IMR-90 (cell line): ENCODE data around the gene SLC66A1. TPM values are rescaled to one million over a fixed set of nuclear protein-coding genes. Genes with fewer than 3 reads are reported as not detected.

Experiments used
- ATAC-seq: fragments of 200-7000 bp; cut with Tn5 transposase; 2 replicates; pipeline ENCODE4 v1.9.1; 2020; ENCODE audit warnings: low read depth, mild to moderate bottlenecking, moderate library complexity
- BruUV-seq: library from RNA; stranded (reverse); fragments of 400-500 nt; replicated peaks from 2 replicates; lab custom pipeline; 2021; lab: Mats Ljungman, UMichigan
- CTCF ChIA-PET: fragments of 300-600 bp; formaldehyde crosslinking; extraction: SDS; loops from one replicate; lab custom pipeline; 2021; ENCODE audit warnings: antibody characterized with exemption; lab: Yijun Ruan, JAX
- POLR2A ChIA-PET: fragments of 300-600 bp; sonication (Branson Sonifier 250); formaldehyde crosslinking; loops from one replicate; lab custom pipeline; 2022; ENCODE audit warnings: antibody characterized with exemption; ENCODE audit not compliant: unreplicated experiment; lab: Charles Lee
- DNase-seq: peaks from one replicate; pipeline ENCODE4 v3.0.0; 2013
- H2AFZ ChIP-seq: replicated peaks from 2 replicates; pipeline ENCODE3; 2013; ENCODE audit warnings: low read length, mild to moderate bottlenecking; ENCODE audit not compliant: poor library complexity
- H2AK5ac ChIP-seq: 2 replicates; pipeline ENCODE4 v1.6.1; 2013; ENCODE audit warnings: low read depth, low read length, inconsistent platforms
- H2AK9ac ChIP-seq: replicated peaks from 2 replicates; pipeline ENCODE3; 2013; ENCODE audit warnings: mild to moderate bottlenecking, low read depth, low read length, moderate library complexity; ENCODE audit not compliant: poor library complexity
- H2BK120ac ChIP-seq: 2 replicates; pipeline ENCODE4 v1.6.1; 2013; ENCODE audit warnings: low read depth, low read length, inconsistent platforms
- H2BK15ac ChIP-seq: 3 replicates; pipeline ENCODE4 v1.6.1; 2013; ENCODE audit warnings: low read depth, low read length, inconsistent platforms
- H2BK20ac ChIP-seq: 2 replicates; pipeline ENCODE4 v1.6.1; 2013; ENCODE audit warnings: low read depth, mild to moderate bottlenecking, inconsistent platforms, low read length, moderate library complexity
- H2BK5ac ChIP-seq: 2 replicates; pipeline ENCODE4 v1.6.1; 2013; ENCODE audit warnings: mild to moderate bottlenecking, low read depth, low read length, inconsistent platforms; ENCODE audit not compliant: poor library complexity, severe bottlenecking
- H3K14ac ChIP-seq: replicated peaks from 2 replicates; pipeline ENCODE4 v1.6.1; 2013; ENCODE audit warnings: low read depth, low read length, inconsistent platforms
- H3K18ac ChIP-seq: 2 replicates; pipeline ENCODE4 v1.6.1; 2013; ENCODE audit warnings: low read depth, low read length, control low read depth
- H3K23ac ChIP-seq: 2 replicates; pipeline ENCODE4 v1.6.1; 2013; ENCODE audit warnings: low read depth, low read length, inconsistent platforms
- H3K27ac ChIP-seq: 2 replicates; pipeline ENCODE4 v1.5.1; 2013; ENCODE audit warnings: mild to moderate bottlenecking, control low read depth, low read length; ENCODE audit not compliant: insufficient read depth
- H3K27me3 ChIP-seq: 2 replicates; pipeline ENCODE4 v1.6.1; 2013; ENCODE audit warnings: low read length; ENCODE audit not compliant: control insufficient read depth, insufficient read depth
- H3K36me3 ChIP-seq: 2 replicates; pipeline ENCODE4 v1.6.1; 2013; ENCODE audit warnings: low read length, mixed read lengths; ENCODE audit not compliant: control insufficient read depth, insufficient read depth
- H3K4ac ChIP-seq: 2 replicates; pipeline ENCODE4 v1.6.1; 2013; ENCODE audit warnings: low read depth, low read length, inconsistent platforms
- H3K4me1 ChIP-seq: 2 replicates; pipeline ENCODE4 v1.6.1; 2013; ENCODE audit warnings: low read length, mixed read lengths; ENCODE audit not compliant: control insufficient read depth, insufficient read depth
- H3K4me2 ChIP-seq: 2 replicates; pipeline ENCODE4 v1.6.1; 2013; ENCODE audit warnings: low read depth, mild to moderate bottlenecking, control low read depth, low read length, moderate library complexity
- H3K4me3 ChIP-seq: 2 replicates; pipeline ENCODE4 v1.5.1; 2013; ENCODE audit warnings: low read depth, mild to moderate bottlenecking, control low read depth, low read length, moderate library complexity; ENCODE audit not compliant: insufficient read depth
- H3K56ac ChIP-seq: 2 replicates; pipeline ENCODE4 v1.6.1; 2013; ENCODE audit warnings: low read length, inconsistent platforms; ENCODE audit not compliant: insufficient read depth; ENCODE audit errors: extremely low read depth
- H3K79me1 ChIP-seq, 2 experiments: 2 replicates each; pipeline ENCODE4 v1.6.1; 2013; ENCODE audit warnings: low read length in 2 of 2, inconsistent platforms in 1 of 2, low read depth in 1 of 2
- H3K9ac ChIP-seq: 2 replicates; pipeline ENCODE4 v1.6.1; 2013; ENCODE audit warnings: low read depth, low read length, control low read depth
- H3K9me1 ChIP-seq: 2 replicates; pipeline ENCODE4 v1.6.1; 2013; ENCODE audit warnings: low read length, inconsistent platforms; ENCODE audit not compliant: insufficient read depth
- H3K9me3 ChIP-seq: 2 replicates; pipeline ENCODE4 v1.6.1; 2013; ENCODE audit warnings: low read length; ENCODE audit not compliant: control insufficient read depth, insufficient read depth
- H4K20me1 ChIP-seq: 2 replicates; pipeline ENCODE4 v1.6.1; 2013; ENCODE audit warnings: low read length, inconsistent platforms; ENCODE audit not compliant: insufficient read depth
- H4K5ac ChIP-seq: 2 replicates; pipeline ENCODE4 v1.6.1; 2013; ENCODE audit warnings: mild to moderate bottlenecking, low read depth, low read length, control low read depth
- H4K8ac ChIP-seq, 2 experiments: 2 replicates each; pipeline ENCODE4 v1.6.1; 2013; ENCODE audit warnings: low read depth in 2 of 2, low read length in 2 of 2, control low read depth in 1 of 2, inconsistent platforms in 1 of 2
- H4K91ac ChIP-seq: 2 replicates; pipeline ENCODE4 v1.6.1; 2013; ENCODE audit warnings: low read depth, low read length, inconsistent platforms; ENCODE audit not compliant: insufficient read depth
- CHD1 ChIP-seq: IDR thresholded peaks from 2 replicates; pipeline ENCODE4 v1.6.1; 2012; ENCODE audit warnings: low read depth, low read length, improper control_type of control experiment
- MXI1 ChIP-seq: IDR thresholded peaks from 2 replicates; pipeline ENCODE4 v1.6.1; 2012; ENCODE audit warnings: low read depth, mild to moderate bottlenecking, low read length, moderate library complexity, borderline replicate concordance
- POLR2A ChIP-seq: IDR thresholded peaks from 2 replicates; pipeline ENCODE4 v1.6.1; 2012; ENCODE audit warnings: mild to moderate bottlenecking, low read depth, low read length
- RAD21 ChIP-seq: IDR thresholded peaks from 2 replicates; pipeline ENCODE4 v1.6.1; 2012; ENCODE audit warnings: low read length, improper control_type of control experiment
- RCOR1 ChIP-seq: IDR thresholded peaks from 2 replicates; pipeline ENCODE4 v1.6.1; 2012; ENCODE audit warnings: mild to moderate bottlenecking, low read length, improper control_type of control experiment; ENCODE audit not compliant: insufficient replicate concordance
- WGBS, 2 experiments: methylation state at CpG; one replicate each; pipeline versions ENCODE4 v1.1.5 to v1.1.7; 2013; ENCODE audit warnings: missing lambda C conversion rate in 2 of 2; ENCODE audit not compliant: insufficient read length in 1 of 2; ENCODE audit errors: extremely low coverage in 2 of 2; 5-methylcytosine and 5-hydroxymethylcytosine counted together
- dilution Hi-C: fragments of 300-500 bp; cut with HindIII; formaldehyde crosslinking; loops from one replicate; pipeline ENCODE4 v1.14.3; 2018; ENCODE audit warnings: low sequenced_read_pairs; ENCODE audit not compliant: unreplicated experiment
- in situ Hi-C: fragments of 300-500 bp; cut with MboI; formaldehyde crosslinking; loops from 3 replicates; pipeline ENCODE4 v1.14.3; 2019; ENCODE audit warnings: low sequenced_read_pairs, inconsistent platforms, mixed read lengths
- intact Hi-C: fragments of 100-400 bp; cut with micrococcal nuclease; formaldehyde crosslinking; loops from 2 replicates; pipeline ENCODE4 v1.10.0; 2022
- polyA plus RNA-seq, 3 experiments: library from polyadenylated mRNA; depleted of rRNA; stranded (reverse); fragments of >200 nt; gene quantifications; 2 replicates each; pipeline ENCODE4 v1.2.3, GENCODE V29; 2012; ENCODE audit warnings: low replicate concordance in 1 of 3
- total RNA-seq: library from RNA; depleted of rRNA; stranded (reverse); fragments of >200 nt; gene quantifications from 2 replicates; pipeline ENCODE4 v1.2.3, GENCODE V29; 2012
- TF ChIP-seq, protein P1 (sequence below): fragments of 150-350 bp; IDR thresholded peaks from 2 replicates; pipeline ENCODE4 v1.6.1; 2017; ENCODE audit warnings: mild to moderate bottlenecking, antibody characterized with exemption, low read length, low read depth

Gene SLC66A1
- total and polyA plus RNA-seq, 2 of the 4 experiments (the other 2 are of a cell fraction): 6.8 to 18.9 TPM

GRCh38 chr1:19375631-19376400, 63.7 kb downstream of the SLC66A1 start:
- no peak overlapping the region for H4K5ac ChIP-seq
- no peaks in the 10 kb centered on the region for H3K27me3 ChIP-seq
- H3K4me1 ChIP-seq: no peaks in the 10 kb centered on the region
- no peak overlapping the region for H4K8ac ChIP-seq
- H4K20me1 ChIP-seq: peaks cover 53% of the 10 kb centered on the region
- BruUV-seq: no TSS peak
- no peak overlapping the region for H3K14ac ChIP-seq
- ATAC-seq (no peak), DNase-seq (no peak)
- no peak overlapping the region for H2AFZ ChIP-seq
- ChIA-PET POLR2A (no interaction called here), CTCF (interaction anchor here (1.3 kb wide), 1 partner anchor 15 kb away, joined by 7 read pairs; no protein-coding TSS in a partner anchor)
- H3K56ac ChIP-seq: no peak overlapping the region
- no peak overlapping the region for H2BK5ac ChIP-seq
- WGBS, 2 experiments: no CpG with 5 or more reads among the region's 6 CpGs
- intact Hi-C loops: no loop called here
- peaks cover 74% of the 10 kb centered on the region for H3K36me3 ChIP-seq
- H3K9ac ChIP-seq: no peak overlapping the region
- dilution Hi-C loops: no loop called here
- H3K23ac ChIP-seq: no peak overlapping the region
- no peak overlapping the region for H2BK120ac ChIP-seq
- no peak overlapping the region for H2AK9ac ChIP-seq
- peaks cover 20% of the 10 kb centered on the region for H3K9me1 ChIP-seq
- H3K4ac ChIP-seq: no peak overlapping the region
- no peaks in the 10 kb centered on the region for H3K9me3 ChIP-seq
- H2BK15ac ChIP-seq: no peak overlapping the region
- no peak overlapping the region for H4K91ac ChIP-seq
- H2BK20ac ChIP-seq: no peak overlapping the region
- in situ Hi-C loops: no loop called here
- peaks cover 48 to 90% of the 10 kb centered on the region in 2 experiments for H3K79me1 ChIP-seq
- TF ChIP-seq POLR2A (no peak), RCOR1 (no peak), CHD1 (no peak), RAD21 (no peak), MXI1 (no peak)
- TF ChIP-seq, protein P1, sequence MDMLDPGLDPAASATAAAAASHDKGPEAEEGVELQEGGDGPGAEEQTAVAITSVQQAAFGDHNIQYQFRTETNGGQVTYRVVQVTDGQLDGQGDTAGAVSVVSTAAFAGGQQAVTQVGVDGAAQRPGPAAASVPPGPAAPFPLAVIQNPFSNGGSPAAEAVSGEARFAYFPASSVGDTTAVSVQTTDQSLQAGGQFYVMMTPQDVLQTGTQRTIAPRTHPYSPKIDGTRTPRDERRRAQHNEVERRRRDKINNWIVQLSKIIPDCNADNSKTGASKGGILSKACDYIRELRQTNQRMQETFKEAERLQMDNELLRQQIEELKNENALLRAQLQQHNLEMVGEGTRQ: no peak
- H3K4me3 ChIP-seq: no peak overlapping the region
- no peak overlapping the region for H3K4me2 ChIP-seq
- no peak overlapping the region for H3K27ac ChIP-seq
- H2AK5ac ChIP-seq: no peak overlapping the region
- H3K18ac ChIP-seq: no peak overlapping the region
